K562 (cell line): ENCODE results near the gene CTDNEP1. TPM values are rescaled to one million over a fixed set of nuclear protein-coding genes. Genes with fewer than 3 reads are reported as not detected.

Source experiments
- BACH1 ChIP-seq: fragments of 200-800 bp; sonication (Bioruptor generic); IDR thresholded peaks from 2 replicates; pipeline ENCODE4 v1.6.1; 2016; ENCODE audit warnings: missing genetic modification characterization, missing compliant biosample characterization
- ELF1 ChIP-seq: fragments of 200-800 bp; sonication (Bioruptor generic); IDR thresholded peaks from 2 replicates; pipeline ENCODE4 v1.6.1; 2016; ENCODE audit warnings: missing genetic modification characterization, missing compliant biosample characterization
- FOXJ3 ChIP-seq: sonication (generic); formaldehyde crosslinking; IDR thresholded peaks from 2 replicates; pipeline ENCODE4 v1.4.0; 2020; ENCODE audit warnings: mild to moderate bottlenecking, missing genetic modification reagents
- GATAD2B ChIP-seq: fragments of 450-650 bp; IDR thresholded peaks from 2 replicates; pipeline ENCODE4 v1.6.1; 2017; ENCODE audit warnings: mild to moderate bottlenecking, borderline replicate concordance
- HEY1 ChIP-seq: fragments of 250-450 bp; sonication (Bioruptor Pico); IDR thresholded peaks from 2 replicates; pipeline ENCODE4 v1.5.0; 2020; ENCODE audit warnings: mild to moderate bottlenecking, moderate library complexity, borderline replicate concordance
- HINFP ChIP-seq: fragments of 450-650 bp; conservative IDR thresholded peaks from 2 replicates; pipeline ENCODE4 v1.6.1; 2016; ENCODE audit warnings: missing genetic modification characterization, low read depth, mild to moderate bottlenecking, control low read depth, missing compliant biosample characterization
- MXD1 ChIP-seq: fragments of 250-450 bp; sonication (Bioruptor Pico); IDR thresholded peaks from 2 replicates; pipeline ENCODE4 v1.8.0; 2021; ENCODE audit warnings: borderline replicate concordance, mild to moderate bottlenecking, moderate library complexity; ENCODE audit not compliant: poor library complexity, severe bottlenecking
- MYC ChIP-seq, 2 experiments: fragments of 250-450 bp in 1 of 2; sonication (Bioruptor Pico) in 1 of 2; IDR thresholded peaks; 2 replicates each; pipeline versions ENCODE4 v1.5.1 to v1.6.1; 2012 to 2021; ENCODE audit warnings: low read depth in 2 of 2, borderline replicate concordance in 1 of 2, improper control_type of control experiment in 1 of 2, low read length in 1 of 2, mild to moderate bottlenecking in 1 of 2, moderate library complexity in 1 of 2
- POLR2G ChIP-seq: fragments of 200-400 bp; formaldehyde crosslinking; IDR thresholded peaks from 2 replicates; pipeline ENCODE4 v1.6.1; 2017; ENCODE audit warnings: low read depth, mild to moderate bottlenecking, antibody characterized with exemption, low read length, moderate library complexity
- REST ChIP-seq, 2 experiments: fragments of 450-650 bp; formaldehyde crosslinking in 1 of 2; IDR thresholded peaks; 2 replicates each; pipeline versions ENCODE4 v1.4.0 to v1.6.1; 2014 to 2020; ENCODE audit warnings: mild to moderate bottlenecking in 2 of 2, borderline replicate concordance in 1 of 2, low read depth in 1 of 2
- SMAD2 ChIP-seq: fragments of 150-350 bp; IDR thresholded peaks from 2 replicates; pipeline ENCODE4 v1.6.1; 2014; ENCODE audit warnings: low read depth, mild to moderate bottlenecking, low read length
- SMARCE1 ChIP-seq: fragments of 450-650 bp; IDR thresholded peaks from 2 replicates; pipeline ENCODE4 v1.7.1; 2016; ENCODE audit warnings: mild to moderate bottlenecking
- TFE3 ChIP-seq: fragments of 450-650 bp; formaldehyde crosslinking; IDR thresholded peaks from 2 replicates; pipeline ENCODE4 v1.4.0; 2020; ENCODE audit warnings: mild to moderate bottlenecking, mixed read lengths
- ZBTB8A ChIP-seq: fragments of 450-650 bp; IDR thresholded peaks from 2 replicates; pipeline ENCODE4 v1.6.1; 2018; ENCODE audit warnings: mild to moderate bottlenecking, moderate library complexity; ENCODE audit not compliant: partially characterized antibody
- ZNF830 ChIP-seq: fragments of 250-450 bp; sonication (Bioruptor Pico); IDR thresholded peaks from 2 replicates; pipeline ENCODE4 v1.5.0; 2021; ENCODE audit warnings: mild to moderate bottlenecking
- polyA plus RNA-seq, 8 experiments: library from polyadenylated mRNA; depleted of rRNA in 4 of 8; stranded (reverse) in 5 of 8; unstranded in 3 of 8; fragments of >200 nt; fragmentation: Nextera tagmentation in 2 of 8; fragmentation: Illumina TruSeq in 1 of 8; extraction: Ambion mirVana in 2 of 8; extraction: Trizol in 1 of 8; gene quantifications; 2 replicates each; pipeline versions ENCODE4 v1.2.1 to v1.2.3, GENCODE V29; 2011 to 2014; ENCODE audit warnings: inconsistent platforms in 1 of 8, missing spikeins in 1 of 8
- total RNA-seq, 7 experiments: library from RNA; depleted of rRNA in 6 of 7; stranded (reverse); fragments of >200 nt in 6 of 7; fragmentation: Illumina TruSeq in 2 of 7; extraction: Trizol in 2 of 7; gene quantifications; 2 replicates each; pipeline versions ENCODE4 v1.2.1 to v1.2.3, GENCODE V29; 2011 to 2021; ENCODE audit warnings: low replicate concordance in 1 of 7

The CTDNEP1 gene
- total and polyA plus RNA-seq, 9 of the 15 experiments (the other 6 are each of a cell fraction or from before 2014, with no cell fraction given), result 10.7 to 150 (median 28.5) TPM

DNA sequence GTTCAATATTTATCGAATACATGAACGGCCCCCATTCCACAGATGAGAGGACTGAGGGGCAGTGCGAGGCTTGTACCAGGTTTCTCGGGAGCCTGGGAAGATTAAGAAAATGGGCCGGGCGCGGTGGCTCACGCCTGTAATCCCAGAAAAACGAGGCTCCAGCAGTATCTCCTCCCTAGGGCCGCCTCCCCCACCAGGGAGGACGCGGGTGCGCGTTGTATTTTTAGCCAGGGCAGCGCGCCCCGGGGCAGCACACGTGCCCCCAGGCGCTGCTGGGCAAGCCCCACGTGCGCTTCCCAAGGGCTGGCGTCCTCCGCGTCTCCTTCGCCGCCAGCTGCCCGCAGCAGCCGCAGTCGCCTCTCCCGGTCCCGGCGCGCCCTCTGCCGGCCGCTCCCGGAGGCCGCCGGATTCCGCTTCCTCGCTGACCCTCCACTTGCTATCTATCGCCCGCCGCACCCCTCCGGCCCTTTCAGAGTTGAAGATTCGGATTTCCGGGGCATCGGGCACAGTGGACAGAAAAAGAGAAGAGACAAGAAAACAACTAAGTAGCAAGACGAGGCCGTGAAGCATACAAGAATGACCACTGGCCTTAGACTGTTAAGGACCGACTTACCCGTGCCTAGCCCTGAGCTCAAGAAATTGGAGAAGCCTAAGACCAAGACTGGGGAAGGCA, 44.8 kb upstream of the CTDNEP1 start (continued):
- TF ChIP-seq TFE3 (CRISPR knock-in tag) (no peak), ZNF830 (CRISPR knock-in tag) (no peak), MXD1 (CRISPR knock-in tag) (peak; percentile 23), ZBTB8A (no peak), SMARCE1 (no peak), HINFP (tag) (no peak), MYC (IDR thresholded peaks at IDR 0.05; ENCODE audit: low read depth, low read length) (peak; percentile 87), MYC (CRISPR knock-in tag; IDR thresholded peaks at IDR 0.05; ENCODE audit: borderline replicate concordance, low read depth) (no peak), BACH1 (tag) (no peak), REST (IDR thresholded peaks at IDR 0.05; ENCODE audit: borderline replicate concordance) (peak; percentile 88), REST (CRISPR knock-in tag; IDR thresholded peaks at IDR 0.05; ENCODE audit: low read depth) (no peak), GATAD2B (no peak), HEY1 (CRISPR knock-in tag) (no peak), FOXJ3 (CRISPR knock-in tag) (no peak), ELF1 (0 out of 2 replicates have a peak, but pooled peaks have one; percentile 30), POLR2G (peak; percentile 51; the same call in 1 of the 2 replicates), SMAD2 (no peak)
